HG03521 (cell line): Measurements from ENCODE around the gene AGMO.
"Not testable (repeated sequence)": the region's sequence is repeated elsewhere in the genome, so short reads cannot be mapped to it uniquely, and the experiment has no call there.

Experiments used
- ATAC-seq: cut with Tn5 transposase; IDR thresholded peaks from one replicate; pipeline ENCODE4 v1.9.1; 2021; ENCODE audit warnings: mild to moderate bottlenecking, moderate library complexity; ENCODE audit not compliant: unreplicated experiment

AGMO gene

GRCh38 chr7:15332956-15333355, 228.9 kb downstream of the AGMO start:
- ATAC-seq, result no peak

DNA sequence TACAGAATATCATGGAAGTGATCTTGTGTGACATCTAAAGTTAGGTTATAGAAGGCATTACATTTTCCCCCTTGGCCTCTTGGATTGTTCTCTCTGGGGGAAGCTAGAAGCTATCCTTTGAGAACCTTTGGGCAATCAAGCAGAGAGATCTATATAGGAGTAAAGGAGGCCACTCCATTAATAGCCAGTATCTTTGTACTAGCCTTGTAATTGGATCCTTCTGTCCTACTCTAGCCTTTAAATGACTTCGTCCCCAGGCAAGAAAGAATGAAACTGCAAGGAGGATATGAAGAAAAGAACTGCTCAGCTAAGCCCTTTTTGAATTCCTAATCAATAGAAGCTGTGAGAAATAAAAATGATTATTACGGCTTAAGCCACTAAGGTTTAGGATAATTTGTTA, 230.9 kb downstream of the AGMO start:
- no peak for ATAC-seq

DNA sequence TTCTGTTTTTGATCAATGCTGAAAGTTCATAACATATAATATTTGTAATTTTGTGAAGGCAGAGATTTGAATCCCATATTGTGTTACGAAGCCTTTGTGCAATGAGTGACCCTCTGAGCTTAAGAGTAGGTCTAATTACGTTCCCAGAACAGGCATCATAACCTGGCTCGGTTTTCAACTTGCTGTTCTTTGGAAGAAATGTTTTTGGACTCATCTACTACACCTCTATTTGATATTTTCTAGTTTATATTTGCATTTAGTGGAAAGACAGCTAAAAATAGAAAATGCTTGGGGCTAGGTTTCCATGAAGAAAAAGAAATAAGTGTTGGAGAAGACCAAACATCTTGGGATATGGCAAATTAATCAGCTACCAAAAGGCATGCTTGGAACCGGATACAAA, 234.8 kb downstream of the AGMO start:
- no peak for ATAC-seq

GRCh38 chr7:15326044-15326644, 235.7 kb downstream of the AGMO start:
- no peak for ATAC-seq

DNA sequence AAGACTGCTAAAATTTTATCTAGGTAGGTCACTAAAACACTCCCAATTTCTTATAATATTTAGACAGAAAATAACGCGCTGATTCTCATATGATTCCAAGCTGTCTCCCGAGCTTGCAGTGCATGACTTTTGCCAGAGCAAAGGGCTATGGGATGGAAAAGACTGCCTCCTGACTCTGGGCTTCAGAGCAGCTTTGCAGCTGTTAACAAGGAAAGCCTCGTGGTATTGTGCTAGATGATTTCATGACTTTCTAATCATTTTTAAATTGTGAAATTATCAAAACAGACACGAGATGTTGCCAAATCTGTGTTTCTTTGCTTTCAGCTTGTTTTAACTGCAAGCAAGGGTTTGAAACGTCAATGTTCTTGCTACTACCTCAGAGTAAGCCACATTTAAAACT, 238.3 kb downstream of the AGMO start:
- no peak for ATAC-seq

DNA sequence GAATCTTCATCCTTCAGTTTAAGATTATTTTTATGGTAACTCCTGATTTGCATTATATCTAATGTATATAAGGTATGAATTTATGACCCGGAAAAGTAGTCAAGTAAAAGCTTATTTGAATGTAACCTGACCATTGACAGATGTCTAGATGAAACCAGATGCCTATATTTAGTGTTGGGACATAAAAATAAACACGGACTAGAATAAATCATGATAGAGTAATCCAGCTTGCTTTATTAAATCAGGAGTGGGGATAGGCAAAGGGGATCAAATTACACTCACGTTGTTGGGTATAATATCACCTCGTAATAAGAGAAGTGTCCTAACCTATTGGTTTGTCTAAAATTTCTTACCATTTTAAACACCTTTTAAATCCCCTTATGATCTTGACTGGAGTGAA, 244.6 kb downstream of the AGMO start:
- ATAC-seq, result no peak

- ATAC-seq, result no peak
Observed at GRCh38 chr7:15315678-15316077, 246.1 kb downstream of the AGMO start.

DNA sequence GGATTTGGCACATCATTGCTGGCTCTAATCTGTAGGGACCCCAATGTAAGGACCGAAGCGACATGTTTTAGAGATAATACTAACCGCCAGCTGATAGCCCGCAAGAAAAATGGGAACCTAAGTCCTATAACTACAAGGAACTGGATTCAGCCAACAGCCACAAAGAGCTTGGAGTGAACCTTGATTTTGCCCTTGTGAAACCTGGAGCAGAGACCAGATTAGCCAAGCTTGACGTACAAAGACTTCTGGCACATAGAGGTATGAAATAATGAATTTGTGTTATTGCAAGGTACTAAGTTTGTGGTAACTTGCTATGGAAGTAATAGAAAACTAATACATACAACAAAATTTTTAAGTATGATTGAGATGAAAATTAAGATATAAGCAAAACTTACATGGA, 246.9 kb downstream of the AGMO start:
- ATAC-seq, result no peak

- ATAC-seq, result no peak
Observed at GRCh38 chr7:15313361-15313760, 248.5 kb downstream of the AGMO start.

- no peak for ATAC-seq
Observed at GRCh38 chr7:15309872-15310271, 251.9 kb downstream of the AGMO start.

GRCh38 chr7:15308821-15309220, 253.0 kb downstream of the AGMO start:
- ATAC-seq, result no peak

DNA sequence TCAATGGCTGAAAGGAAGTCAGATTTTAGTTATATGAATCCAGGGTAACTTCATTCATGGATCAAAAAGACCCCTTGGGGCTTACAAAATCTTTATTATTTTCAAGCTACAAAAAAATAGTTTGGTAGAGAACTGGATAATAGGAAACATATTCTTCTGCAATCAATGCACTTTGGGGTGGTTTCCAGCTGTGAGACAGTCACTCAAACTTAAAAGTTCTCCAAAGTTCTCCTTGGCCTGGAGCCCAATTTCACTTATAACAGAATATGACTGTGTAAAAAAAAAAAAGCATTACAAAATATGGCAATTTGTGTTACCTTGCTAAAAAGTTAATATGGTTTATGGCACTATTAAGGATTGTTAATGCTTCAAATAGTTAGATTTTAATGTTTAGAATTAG, 255.5 kb downstream of the AGMO start:
- no peak for ATAC-seq

GRCh38 chr7:15305002-15305600, 256.7 kb downstream of the AGMO start:
- ATAC-seq, result no peak

- no peak for ATAC-seq
Observed at GRCh38 chr7:15303357-15303756, 258.5 kb downstream of the AGMO start.

- not testable (repeated sequence) for ATAC-seq
Observed at GRCh38 chr7:15300986-15301385, 260.8 kb downstream of the AGMO start.

DNA sequence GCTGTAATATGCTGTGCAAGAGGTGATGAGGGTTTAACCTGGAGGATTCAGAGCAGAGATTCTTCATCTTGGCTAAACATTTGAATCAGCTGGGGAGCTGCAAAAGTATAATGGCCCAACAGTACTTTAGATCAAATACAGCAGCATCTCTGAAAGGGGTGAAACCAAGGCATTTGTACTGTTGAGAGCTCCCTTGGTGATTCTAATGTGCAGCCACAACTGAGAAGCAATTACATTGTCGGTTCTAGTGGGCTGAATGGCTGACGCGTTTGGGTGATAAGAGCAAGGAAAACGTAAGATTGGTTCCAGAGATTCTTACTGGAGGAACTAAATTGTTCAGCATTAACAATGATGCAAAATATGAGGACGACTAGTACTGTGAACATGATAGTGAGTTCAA, 269.7 kb downstream of the AGMO start:
- ATAC-seq, result no peak

GRCh38 chr7:15291699-15292098, 270.1 kb downstream of the AGMO start:
- no peak for ATAC-seq

DNA sequence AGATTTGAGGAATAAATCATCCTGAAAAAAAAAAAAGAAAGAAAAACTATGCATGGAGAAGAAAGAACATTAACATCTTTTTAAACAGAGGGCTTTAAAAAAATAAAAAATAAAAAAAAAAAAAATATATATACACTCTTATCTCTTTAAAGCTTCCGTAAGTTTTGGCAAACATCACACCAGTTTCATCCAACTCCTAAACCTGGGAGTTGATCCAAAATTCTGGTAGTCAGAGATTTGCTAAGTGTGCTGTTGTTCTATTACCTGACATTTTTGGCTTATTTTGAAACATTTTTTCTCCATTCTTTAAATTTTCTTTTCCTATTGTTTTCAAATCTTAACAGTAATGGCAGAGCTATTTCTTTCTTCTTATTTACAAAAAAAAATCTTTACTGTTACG, 273.1 kb downstream of the AGMO start:
- ATAC-seq, result no peak

DNA sequence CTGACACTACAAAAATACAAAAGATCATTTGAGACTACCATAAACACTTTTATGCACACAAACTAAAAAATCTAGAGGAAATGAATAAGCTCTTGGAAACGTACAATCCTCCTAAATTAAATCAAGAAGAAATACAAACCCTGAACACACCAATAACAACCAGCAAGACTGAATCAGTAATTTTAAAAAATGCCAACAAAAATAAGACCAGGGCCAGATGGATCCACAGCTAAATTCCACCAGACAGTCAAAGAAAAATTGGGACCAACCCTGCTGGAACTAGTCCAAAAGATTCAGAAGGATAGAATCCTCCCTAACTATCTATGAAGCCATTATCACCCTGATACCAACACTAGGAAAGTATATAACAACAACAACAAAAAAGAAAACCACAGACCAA, 277.4 kb downstream of the AGMO start:
- ATAC-seq, result no peak

DNA sequence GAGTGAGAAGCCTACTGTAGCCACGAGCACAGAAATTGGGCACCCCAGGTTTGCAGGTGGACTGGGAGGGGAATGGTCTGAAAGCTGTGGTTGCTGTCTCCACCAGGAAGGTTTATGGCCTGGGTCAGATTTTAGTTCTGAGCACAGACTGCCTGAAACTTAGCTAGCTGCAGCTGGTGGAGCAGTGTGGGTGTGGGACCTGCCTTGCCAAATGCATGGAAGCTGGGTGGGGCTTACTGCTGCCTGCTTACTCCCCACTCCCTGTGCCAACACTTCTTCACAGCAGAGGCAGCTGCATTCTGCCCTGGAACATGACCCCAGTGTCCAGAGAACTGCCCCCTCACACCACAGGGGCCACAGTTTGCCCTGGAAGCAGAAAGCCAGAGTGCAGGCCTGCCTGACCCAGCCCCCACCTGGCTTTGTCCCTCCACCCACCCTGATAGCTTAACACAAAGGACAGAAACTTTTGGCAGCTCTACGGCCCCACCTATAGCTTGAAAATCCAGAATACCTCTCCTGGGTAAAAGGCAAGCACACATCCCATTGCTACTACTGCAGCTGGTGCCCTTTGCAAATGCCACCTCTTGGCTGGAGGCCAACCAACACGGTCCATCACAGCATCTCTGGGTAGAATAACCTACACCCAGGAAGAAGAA, 281.6 kb downstream of the AGMO start:
- ATAC-seq, result no peak

DNA sequence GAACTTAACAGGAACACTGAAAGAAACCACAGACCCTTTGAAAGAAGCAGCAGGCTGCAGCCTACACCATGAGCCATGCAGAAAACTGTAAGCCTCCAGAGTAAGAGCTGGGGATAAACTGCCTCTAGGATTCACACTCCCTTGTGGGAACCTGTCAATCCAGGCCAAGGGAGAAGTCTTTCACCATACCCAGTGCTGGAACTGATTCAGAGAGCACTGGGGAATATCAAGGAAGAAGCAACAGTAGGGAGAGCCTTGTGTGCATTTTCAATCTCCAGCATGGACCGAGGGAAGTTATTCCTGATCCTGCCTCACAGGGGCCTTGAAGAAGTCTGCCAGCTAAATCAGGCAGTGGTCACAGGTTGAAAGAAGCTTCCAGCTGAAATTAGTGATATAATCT, 282.2 kb downstream of the AGMO start:
- no peak for ATAC-seq

DNA sequence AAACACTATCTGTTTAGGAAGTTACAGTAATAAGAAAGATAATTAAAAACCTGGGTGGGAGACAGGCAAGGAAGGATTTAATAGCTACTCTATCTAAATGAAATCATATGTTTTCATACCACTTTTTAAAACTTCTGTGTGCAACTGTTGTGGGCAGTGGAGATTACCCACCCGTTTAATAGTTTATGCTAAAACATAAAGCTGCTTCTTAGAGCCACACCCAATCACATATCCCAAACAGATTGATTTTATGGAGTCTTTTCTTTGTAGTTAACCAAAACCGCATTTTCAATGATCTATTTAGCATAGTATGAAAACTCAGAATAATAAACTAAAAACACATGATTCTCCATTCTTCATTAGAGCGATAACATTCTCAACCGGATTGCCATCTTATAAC, 304.1 kb downstream of the AGMO start:
- no peak for ATAC-seq

DNA sequence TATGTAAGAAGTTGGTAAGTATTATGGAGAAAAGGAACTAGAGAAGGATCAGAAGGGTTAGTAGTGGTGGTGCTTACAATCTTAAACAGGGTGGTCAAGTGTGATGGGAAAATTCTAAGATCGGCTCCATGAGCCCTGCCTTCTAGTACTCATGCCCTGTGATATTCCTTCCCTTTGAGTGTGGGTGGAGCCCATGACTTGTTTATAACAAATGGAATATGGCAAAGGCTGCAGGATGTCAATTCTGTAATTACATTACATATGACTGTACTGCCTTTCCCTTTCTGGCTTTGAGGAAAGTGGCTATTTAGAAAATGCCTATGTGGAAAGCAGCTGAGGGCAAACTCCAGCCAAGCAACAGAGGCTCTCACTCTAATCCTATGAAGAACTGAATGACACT, 309.6 kb downstream of the AGMO start:
- no peak for ATAC-seq
